ENCODE measurements around the gene CSGALNACT2.

CSGALNACT2 gene

DNA sequence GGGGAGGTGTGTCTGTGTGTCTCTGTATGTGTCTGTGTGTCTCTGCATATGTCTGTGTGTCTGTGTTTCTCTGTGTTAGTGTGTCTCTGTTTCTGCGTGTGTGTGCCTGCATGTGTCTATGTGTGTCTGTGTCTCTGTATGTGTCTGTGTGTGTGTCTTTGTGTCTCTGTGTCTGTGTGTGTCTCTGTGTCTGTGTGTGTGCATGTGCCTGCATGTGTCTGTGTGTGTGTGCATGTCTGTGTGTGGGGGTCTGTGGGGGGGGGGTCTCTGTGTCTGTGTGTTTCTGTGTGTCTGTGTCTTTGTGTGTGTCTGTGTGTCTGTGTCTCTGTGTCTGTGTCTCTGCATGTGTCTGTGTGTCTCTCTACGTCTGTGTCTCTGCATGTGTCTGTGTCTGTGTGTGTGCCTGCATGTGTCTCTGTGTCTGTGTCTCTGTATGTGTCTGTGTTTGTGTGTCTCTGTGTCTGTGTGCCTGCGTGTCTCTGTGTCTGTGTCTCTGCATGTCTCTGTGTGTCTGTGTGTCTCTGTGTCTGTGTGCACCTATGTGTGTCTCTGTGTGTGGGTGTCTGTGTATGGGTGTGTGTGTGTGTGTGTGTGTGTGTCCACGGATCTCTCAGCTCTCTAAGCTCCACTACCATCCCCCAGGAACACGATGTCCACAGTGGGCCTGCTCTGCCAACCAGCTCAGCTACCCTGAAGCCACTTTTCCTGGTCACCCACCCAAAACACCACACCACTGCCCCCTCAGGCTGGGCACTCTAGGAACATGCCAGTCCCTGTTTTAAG is 87.0 kb downstream of the CSGALNACT2 start:
- Histone ChIP-seq H3K79me2 (ENCODE audit: insufficient read depth, low read depth) (no peaks in the 10 kb centered on the region), H3K27me3 (ENCODE audit: insufficient read depth, low read depth) (no peaks in the 10 kb centered on the region), H3K4me1 (ENCODE audit: low read depth, poor library complexity, severe bottlenecking) (no peaks in the 10 kb centered on the region), H3K4me2 (no peak overlapping the region), H4K20me1 (ENCODE audit: insufficient read depth) (no peaks in the 10 kb centered on the region), H3K9ac (no peak overlapping the region), H3K27ac (no peak overlapping the region), H2AFZ (ENCODE audit: low read depth) (no peak overlapping the region), H3K36me3 (ENCODE audit: insufficient read depth) (no peaks in the 10 kb centered on the region), H3K4me3 (IDR thresholded peaks at IDR 0.05; ENCODE audit: insufficient read depth, low read depth, low read length) (no peak overlapping the region)
- TF ChIP-seq, protein P1, sequence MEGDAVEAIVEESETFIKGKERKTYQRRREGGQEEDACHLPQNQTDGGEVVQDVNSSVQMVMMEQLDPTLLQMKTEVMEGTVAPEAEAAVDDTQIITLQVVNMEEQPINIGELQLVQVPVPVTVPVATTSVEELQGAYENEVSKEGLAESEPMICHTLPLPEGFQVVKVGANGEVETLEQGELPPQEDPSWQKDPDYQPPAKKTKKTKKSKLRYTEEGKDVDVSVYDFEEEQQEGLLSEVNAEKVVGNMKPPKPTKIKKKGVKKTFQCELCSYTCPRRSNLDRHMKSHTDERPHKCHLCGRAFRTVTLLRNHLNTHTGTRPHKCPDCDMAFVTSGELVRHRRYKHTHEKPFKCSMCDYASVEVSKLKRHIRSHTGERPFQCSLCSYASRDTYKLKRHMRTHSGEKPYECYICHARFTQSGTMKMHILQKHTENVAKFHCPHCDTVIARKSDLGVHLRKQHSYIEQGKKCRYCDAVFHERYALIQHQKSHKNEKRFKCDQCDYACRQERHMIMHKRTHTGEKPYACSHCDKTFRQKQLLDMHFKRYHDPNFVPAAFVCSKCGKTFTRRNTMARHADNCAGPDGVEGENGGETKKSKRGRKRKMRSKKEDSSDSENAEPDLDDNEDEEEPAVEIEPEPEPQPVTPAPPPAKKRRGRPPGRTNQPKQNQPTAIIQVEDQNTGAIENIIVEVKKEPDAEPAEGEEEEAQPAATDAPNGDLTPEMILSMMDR (conservative IDR thresholded peaks at IDR 0.05; ENCODE audit: low read depth, low read length): no peak

DNA sequence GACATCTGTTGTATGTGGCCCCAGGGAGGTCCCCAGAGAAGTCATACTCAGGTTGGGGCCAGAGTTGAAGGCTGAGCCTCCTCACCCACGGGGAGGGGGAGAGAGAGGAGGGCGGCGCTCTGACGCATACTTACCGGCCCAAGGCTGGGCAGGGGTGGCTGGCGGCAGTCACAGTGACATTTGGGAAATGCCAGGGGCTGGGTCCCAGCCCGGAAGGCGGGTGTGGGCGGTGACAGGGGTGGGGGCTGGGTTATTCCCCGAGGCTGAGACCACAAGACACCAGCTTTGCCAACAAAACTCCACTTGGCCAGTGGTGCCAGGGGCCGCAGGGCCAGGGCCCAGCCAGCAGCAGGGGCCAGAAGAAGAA is 87.5 kb downstream of the CSGALNACT2 start:
- H3K79me2 ChIP-seq (ENCODE audit: insufficient read depth, low read depth): no peaks in the 10 kb centered on the region
- no peaks in the 10 kb centered on the region for H3K4me1 ChIP-seq (ENCODE audit: low read depth, poor library complexity, severe bottlenecking)
- no peak overlapping the region for H3K27ac ChIP-seq
- TF ChIP-seq, protein P1 (conservative IDR thresholded peaks at IDR 0.05; ENCODE audit: low read depth, low read length): no peak
- no peaks in the 10 kb centered on the region for H4K20me1 ChIP-seq (ENCODE audit: insufficient read depth)
- no peak overlapping the region for H3K4me2 ChIP-seq
- H3K27me3 ChIP-seq (ENCODE audit: insufficient read depth, low read depth): no peaks in the 10 kb centered on the region
- H3K4me3 ChIP-seq (IDR thresholded peaks at IDR 0.05; ENCODE audit: insufficient read depth, low read depth, low read length): no peak overlapping the region
- no peak overlapping the region for H3K9ac ChIP-seq
- no peaks in the 10 kb centered on the region for H3K36me3 ChIP-seq (ENCODE audit: insufficient read depth)
- no peak overlapping the region for H2AFZ ChIP-seq (ENCODE audit: low read depth)

DNA sequence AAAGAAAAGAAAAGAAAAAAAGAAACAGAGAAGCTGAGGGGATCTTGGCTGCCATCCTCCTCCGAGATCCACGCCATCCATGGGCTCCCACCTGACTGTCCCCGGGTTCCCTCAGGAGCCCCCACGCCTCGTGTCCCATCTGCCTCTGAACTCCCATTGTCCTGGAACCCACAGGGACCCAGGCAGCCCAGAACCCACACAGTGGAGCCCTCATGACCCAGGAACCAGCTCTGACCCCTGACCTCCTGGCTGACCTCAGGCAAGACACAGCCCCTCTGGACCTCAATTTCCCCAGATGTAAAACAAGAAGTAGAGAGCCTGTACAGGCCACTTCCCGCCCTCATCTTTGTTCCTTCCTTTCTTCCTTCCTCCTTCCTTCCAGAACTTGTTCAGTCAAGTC is 88.2 kb downstream of the CSGALNACT2 start:
- no peak overlapping the region for H2AFZ ChIP-seq (ENCODE audit: low read depth)
- no peak overlapping the region for H3K4me2 ChIP-seq
- no peaks in the 10 kb centered on the region for H3K79me2 ChIP-seq (ENCODE audit: insufficient read depth, low read depth)
- H3K36me3 ChIP-seq (ENCODE audit: insufficient read depth): no peaks in the 10 kb centered on the region
- no peak overlapping the region for H3K27ac ChIP-seq
- no peaks in the 10 kb centered on the region for H3K27me3 ChIP-seq (ENCODE audit: insufficient read depth, low read depth)
- no peaks in the 10 kb centered on the region for H3K4me1 ChIP-seq (ENCODE audit: low read depth, poor library complexity, severe bottlenecking)
- no peak overlapping the region for H3K9ac ChIP-seq
- H4K20me1 ChIP-seq (ENCODE audit: insufficient read depth): no peaks in the 10 kb centered on the region
- TF ChIP-seq, protein P1 (conservative IDR thresholded peaks at IDR 0.05; ENCODE audit: low read depth, low read length): no peak
- no peak overlapping the region for H3K4me3 ChIP-seq (IDR thresholded peaks at IDR 0.05; ENCODE audit: insufficient read depth, low read depth, low read length)

DNA sequence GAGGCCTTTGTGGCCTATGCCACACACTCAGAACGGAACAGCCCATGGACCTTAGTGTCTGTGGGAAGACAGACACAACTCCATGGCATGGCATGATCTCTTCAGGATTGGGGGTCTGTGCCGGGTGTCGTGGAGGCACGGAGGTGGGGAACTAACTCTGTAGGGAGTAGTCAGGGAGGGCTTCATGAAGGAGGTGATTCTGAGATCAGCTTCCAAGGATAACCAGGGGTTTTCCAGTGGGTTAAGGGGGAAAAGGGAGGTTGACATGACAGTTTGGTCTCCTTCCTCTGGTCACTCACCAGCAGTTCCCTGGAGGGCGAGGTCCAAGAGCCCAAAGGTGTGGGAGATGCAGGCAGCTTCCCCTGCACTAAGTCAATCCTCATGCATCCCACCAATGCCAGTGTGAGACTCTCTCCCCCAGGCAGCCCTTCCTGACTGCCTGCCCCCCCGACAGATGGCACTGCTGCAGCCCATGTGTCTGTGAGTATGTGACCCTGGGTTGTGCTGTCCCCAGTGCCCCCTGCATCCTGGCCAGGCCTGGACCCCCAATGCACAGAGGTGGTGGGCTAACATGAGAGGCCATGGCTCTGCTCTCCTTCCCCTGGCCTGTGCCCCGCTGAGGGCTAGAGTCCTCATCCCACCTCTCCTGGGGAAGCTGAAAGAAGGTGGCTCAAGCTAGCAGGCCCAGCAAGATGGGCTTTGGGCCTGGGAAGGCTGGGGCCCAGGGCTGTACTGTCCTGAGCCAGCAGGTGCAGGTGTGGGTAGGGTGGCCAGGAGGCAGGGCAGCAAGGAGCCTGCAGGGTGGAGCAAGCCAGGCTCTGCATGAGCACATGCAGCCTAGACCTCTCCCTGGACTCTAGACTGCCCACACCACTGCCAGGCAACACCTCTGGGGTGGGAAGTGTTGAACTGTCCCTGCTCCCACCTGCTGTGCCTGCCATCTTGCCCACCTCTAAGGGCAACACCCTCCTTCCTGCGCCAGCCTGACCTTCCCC is 88.9 kb downstream of the CSGALNACT2 start:
- Histone ChIP-seq H2AFZ (ENCODE audit: low read depth) (no peak overlapping the region), H3K4me3 (IDR thresholded peaks at IDR 0.05; ENCODE audit: insufficient read depth, low read depth, low read length) (no peak overlapping the region), H3K4me1 (ENCODE audit: low read depth, poor library complexity, severe bottlenecking) (no peaks in the 10 kb centered on the region), H3K9ac (no peak overlapping the region), H3K27me3 (ENCODE audit: insufficient read depth, low read depth) (no peaks in the 10 kb centered on the region), H3K27ac (no peak overlapping the region), H3K79me2 (ENCODE audit: insufficient read depth, low read depth) (no peaks in the 10 kb centered on the region), H4K20me1 (ENCODE audit: insufficient read depth) (no peaks in the 10 kb centered on the region), H3K4me2 (no peak overlapping the region), H3K36me3 (ENCODE audit: insufficient read depth) (no peaks in the 10 kb centered on the region)
- TF ChIP-seq, protein P1 (conservative IDR thresholded peaks at IDR 0.05; ENCODE audit: low read depth, low read length): no peak
